AG09319 (cell line): ENCODE data around the gene GRN.
"Not testable (repeated sequence)": the region's sequence is repeated elsewhere in the genome, so short reads cannot be mapped to it uniquely, and the experiment has no call there.

Experiments
- DNase-seq: peaks from one replicate; pipeline ENCODE4 v3.0.0-alpha.2; 2010; ENCODE audit warnings: low read depth; ENCODE audit errors: extremely low read depth
- TF ChIP-seq, protein P1 (sequence below): IDR thresholded peaks from 2 replicates; pipeline ENCODE4 v1.5.1; 2011; ENCODE audit warnings: low read depth, mild to moderate bottlenecking, inconsistent platforms, low read length, moderate library complexity

Gene GRN

DNA sequence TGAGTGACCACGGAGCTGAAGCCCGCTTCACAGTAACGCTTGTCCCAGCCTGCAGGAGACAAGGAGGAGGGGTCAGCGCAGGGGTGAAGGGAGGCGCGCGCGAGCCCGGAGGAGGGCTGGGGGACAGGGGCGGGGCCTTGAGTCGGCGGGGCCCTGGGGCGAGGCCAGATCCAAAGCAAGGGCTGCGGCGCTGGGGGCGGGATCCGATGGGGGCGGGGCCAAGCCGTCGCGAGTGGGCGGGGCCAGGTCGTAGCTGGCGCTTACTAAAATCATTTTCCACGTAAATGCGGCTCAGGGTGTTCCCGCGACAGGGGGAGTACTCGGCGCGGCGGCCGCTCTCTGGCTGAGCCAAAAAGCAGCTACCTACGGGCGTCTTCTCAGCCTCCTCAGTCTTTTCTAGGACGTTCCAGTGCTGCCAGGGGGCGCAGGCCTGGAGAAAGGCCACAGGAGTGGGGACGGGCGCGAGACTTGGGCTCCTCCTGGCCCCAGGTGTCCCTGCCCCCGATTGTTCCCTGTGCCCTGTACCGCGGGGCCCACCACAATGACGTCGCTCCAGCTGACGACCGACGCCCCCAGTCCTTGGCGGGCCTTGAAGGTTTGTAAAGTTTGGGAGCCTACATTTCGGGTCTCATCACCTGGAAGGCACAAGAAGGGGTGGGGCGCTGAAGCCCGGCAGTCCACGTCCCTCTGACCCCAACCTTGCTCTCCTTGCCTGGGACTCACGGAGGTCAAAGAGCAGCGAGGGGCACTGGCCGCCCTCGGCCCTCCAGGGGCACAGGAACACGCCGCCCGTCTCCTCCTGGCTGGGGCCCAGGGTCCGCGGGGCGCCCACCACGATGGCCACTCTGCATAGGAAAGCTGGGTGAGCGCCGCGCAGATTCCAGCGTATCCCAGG lies 40.4 kb downstream of the GRN start:
- DNase-seq: peak; percentile 25

DNA sequence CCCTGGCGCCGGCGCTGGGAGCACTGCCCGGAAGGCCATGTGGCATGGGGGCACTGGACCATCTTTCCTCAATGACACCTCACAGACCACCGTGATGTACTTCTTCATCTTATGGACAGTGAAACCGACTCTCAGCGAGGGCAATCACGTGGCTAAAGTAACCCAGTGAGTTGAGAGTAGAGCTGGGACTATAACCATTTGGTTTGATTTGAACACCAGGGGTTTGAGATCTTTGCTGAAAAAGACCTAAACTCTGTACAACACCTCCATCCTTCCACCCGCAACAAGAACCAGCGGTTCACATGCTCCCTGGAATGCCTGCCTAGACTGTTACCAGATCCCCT lies 41.1 kb downstream of the GRN start:
- DNase-seq: no peak
- TF ChIP-seq, protein P1, sequence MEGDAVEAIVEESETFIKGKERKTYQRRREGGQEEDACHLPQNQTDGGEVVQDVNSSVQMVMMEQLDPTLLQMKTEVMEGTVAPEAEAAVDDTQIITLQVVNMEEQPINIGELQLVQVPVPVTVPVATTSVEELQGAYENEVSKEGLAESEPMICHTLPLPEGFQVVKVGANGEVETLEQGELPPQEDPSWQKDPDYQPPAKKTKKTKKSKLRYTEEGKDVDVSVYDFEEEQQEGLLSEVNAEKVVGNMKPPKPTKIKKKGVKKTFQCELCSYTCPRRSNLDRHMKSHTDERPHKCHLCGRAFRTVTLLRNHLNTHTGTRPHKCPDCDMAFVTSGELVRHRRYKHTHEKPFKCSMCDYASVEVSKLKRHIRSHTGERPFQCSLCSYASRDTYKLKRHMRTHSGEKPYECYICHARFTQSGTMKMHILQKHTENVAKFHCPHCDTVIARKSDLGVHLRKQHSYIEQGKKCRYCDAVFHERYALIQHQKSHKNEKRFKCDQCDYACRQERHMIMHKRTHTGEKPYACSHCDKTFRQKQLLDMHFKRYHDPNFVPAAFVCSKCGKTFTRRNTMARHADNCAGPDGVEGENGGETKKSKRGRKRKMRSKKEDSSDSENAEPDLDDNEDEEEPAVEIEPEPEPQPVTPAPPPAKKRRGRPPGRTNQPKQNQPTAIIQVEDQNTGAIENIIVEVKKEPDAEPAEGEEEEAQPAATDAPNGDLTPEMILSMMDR: no peak

More for the DNA sequence above, 40.4 kb downstream of the GRN start:
- TF ChIP-seq, protein P1: peak; percentile 23

DNA sequence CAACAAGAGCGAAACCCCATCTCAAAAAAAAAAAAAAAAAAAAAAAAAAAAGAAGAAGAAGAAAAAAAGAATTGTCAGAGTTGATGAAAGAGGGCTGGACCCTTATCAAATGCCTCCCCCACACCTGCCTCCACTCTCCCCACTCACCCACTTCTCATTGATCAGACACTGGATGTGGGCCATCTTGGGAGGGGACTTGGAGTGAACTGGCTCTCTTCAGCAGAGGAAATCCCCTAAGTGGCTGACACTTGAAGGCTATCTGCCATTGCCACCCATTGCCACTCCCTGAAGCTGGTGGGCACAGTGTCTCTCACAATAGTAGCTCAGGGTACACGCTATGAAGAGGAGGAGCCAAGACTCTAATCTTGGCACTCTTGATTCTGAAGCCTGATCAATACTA lies 42.7 kb downstream of the GRN start:
- TF ChIP-seq, protein P1: no peak
- no peak for DNase-seq

DNA sequence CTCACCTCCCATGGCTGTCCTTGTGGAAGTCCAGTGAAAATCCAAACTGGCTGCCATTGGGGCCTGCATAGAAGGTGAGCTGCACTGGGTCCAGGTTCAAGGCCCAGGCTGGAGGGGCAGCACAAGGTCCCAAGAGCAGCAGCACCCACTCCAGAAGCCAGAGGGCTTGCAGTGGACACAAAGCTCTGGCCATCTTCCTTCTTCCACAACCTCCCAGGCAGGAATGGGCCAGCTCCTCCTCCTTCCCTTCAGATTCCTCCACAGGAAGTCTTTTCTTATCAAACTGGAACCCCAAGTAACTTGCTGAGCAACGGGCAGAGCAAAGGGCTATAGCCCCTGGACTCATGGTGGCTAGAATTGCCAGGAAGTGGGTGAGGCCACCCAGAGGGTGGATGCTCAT lies 44.2 kb downstream of the GRN start, which contains the start of gene ITGA2B:
ITGA2B (minus strand) TSS at position 369 of the 400 bp plus-strand sequence; CDS start at position 193, 176 bp downstream.
- TF ChIP-seq, protein P1: no peak
- no peak for DNase-seq

DNA sequence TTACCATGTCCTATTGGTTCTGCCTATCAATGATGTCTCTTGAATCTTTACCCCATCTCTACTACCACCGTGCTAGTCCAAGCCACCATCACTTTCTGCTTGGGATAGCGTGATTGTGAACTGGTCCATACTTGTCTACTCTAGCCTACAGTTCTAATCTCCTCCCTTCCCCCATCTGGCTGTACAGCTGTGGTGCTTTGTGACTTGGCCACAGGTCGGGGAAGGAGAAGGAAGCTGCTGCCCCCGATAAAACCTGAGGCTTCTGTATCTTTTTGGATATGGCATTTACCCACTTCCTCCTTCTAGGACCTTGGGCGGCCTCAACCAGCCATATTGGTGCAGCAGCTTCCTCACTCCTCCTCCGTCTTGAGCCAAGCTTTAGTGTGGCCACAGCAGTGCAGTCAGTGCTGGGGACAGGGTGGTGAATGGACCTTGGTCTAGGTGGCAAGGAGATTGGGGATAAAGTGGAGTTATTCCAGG lies 44.7 kb downstream of the GRN start:
- TF ChIP-seq, protein P1: no peak
- DNase-seq: no peak

DNA sequence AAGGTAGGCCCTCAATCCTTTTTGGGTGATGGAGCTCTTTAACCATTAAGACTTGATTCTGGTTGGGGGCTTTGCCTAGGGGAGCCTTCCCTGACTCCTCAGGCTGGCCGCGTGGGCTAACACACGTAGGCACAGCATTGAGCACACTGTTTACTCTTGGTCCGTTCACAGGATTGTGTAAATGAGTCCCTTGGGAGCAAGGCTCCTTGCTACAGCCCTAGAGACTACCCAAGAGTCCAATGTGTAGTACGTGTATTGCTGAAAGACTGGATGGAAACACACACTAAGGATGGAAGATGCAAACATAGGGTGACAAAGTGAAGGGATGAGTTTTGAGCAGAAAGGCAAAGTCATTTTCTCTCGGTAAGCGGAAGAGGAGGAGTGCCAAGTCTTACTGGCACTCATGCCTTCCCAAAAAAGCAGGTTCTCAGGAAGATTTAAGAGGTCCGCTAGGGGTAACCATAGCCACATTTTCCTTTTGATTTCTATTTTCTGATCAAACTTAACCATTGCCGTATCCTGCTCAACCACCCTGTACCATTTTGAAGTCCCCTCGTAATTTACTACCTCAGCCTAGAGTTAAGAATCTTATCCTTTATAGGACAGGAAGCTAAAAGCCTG lies 45.3 kb downstream of the GRN start:
- TF ChIP-seq, protein P1: no peak
- DNase-seq: no peak

DNA sequence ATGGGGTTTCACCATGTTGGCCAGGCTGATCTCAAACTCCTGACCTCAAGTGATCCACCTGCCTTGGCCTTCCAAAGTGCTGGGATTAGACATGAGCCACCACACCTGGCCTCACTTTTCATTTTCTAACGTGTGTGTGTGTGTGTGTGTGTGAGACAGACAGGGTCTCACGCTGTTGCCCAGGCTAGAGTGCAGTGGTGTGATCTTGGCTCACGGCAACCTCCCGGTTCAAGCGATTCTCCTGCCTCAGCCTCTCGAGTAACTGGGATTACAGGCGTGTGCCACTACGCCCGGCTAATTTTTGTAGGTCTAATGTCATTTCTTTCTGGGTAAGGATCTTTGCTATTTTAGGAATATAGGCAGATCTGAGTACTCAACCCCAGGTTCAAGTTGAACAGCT lies 49.0 kb downstream of the GRN start:
- DNase-seq: not testable (repeated sequence)
